Panc1 (cell line): ENCODE measurements around the gene D2HGDH. TPM values are rescaled to one million over a fixed set of nuclear protein-coding genes. Genes with fewer than 3 reads are reported as not detected.
"Not testable (repeated sequence)": the region's sequence is repeated elsewhere in the genome, so short reads cannot be mapped to it uniquely, and the experiment has no call there.

Source experiments
- ATAC-seq: fragments of 200-7000 bp; cut with Tn5 transposase; 2 replicates; pipeline ENCODE4 v1.9.1; 2020; ENCODE audit warnings: mild to moderate bottlenecking, moderate library complexity
- BruUV-seq: library from RNA; stranded (reverse); fragments of 400-500 nt; replicated peaks from 2 replicates; lab custom pipeline; 2021; lab: Mats Ljungman, UMichigan
- CTCF ChIA-PET: fragments of 300-600 bp; sonication (Branson Sonifier 250); formaldehyde crosslinking; loops from one replicate; lab custom pipeline; 2022; ENCODE audit warnings: antibody characterized with exemption; lab: Charles Lee
- POLR2A ChIA-PET: fragments of 300-600 bp; sonication (Branson Sonifier 250); formaldehyde crosslinking; loops from one replicate; lab custom pipeline; 2022; ENCODE audit warnings: antibody characterized with exemption; lab: Charles Lee
- DNase-seq: peaks from one replicate; pipeline ENCODE4 v3.0.0-alpha.2; 2010; ENCODE audit warnings: low read depth, low spot score
- H3K27ac ChIP-seq: 2 replicates; pipeline ENCODE4 v1.5.1; 2011; ENCODE audit warnings: mild to moderate bottlenecking, low read length, inconsistent platforms
- H3K27me3 ChIP-seq: fragments of 200-500 bp; sonication (Bioruptor generic); 2 replicates; pipeline ENCODE4 v1.6.0; 2014; ENCODE audit warnings: low read length, inconsistent platforms; ENCODE audit not compliant: control insufficient read depth, insufficient read depth
- H3K36me3 ChIP-seq: fragments of 200-500 bp; sonication (Bioruptor generic); 2 replicates; pipeline ENCODE4 v1.5.1; 2014; ENCODE audit warnings: inconsistent platforms, mild to moderate bottlenecking, low read length, moderate library complexity; ENCODE audit not compliant: control insufficient read depth, insufficient read depth
- H3K4me1 ChIP-seq: 2 replicates; pipeline ENCODE4 v1.5.1; 2011; ENCODE audit warnings: inconsistent platforms, mild to moderate bottlenecking, low read length, moderate library complexity; ENCODE audit not compliant: control insufficient read depth, insufficient read depth
- H3K4me3 ChIP-seq, 2 experiments: 2 replicates each; pipeline ENCODE4 v1.5.1; 2011 to 2012; ENCODE audit warnings: low read depth in 2 of 2, low read length in 2 of 2, mild to moderate bottlenecking in 2 of 2, inconsistent platforms in 1 of 2, moderate library complexity in 1 of 2
- H3K9me3 ChIP-seq: fragments of 200-500 bp; sonication (Bioruptor generic); 2 replicates; pipeline ENCODE4 v1.5.1; 2014; ENCODE audit warnings: low read depth, mild to moderate bottlenecking, inconsistent platforms, low read length, moderate library complexity; ENCODE audit not compliant: control insufficient read depth, insufficient read depth
- CTCF ChIP-seq: fragments of 450-650 bp; IDR thresholded peaks from 2 replicates; pipeline ENCODE4 v1.5.1; 2017; ENCODE audit warnings: mild to moderate bottlenecking
- POLR2AphosphoS5 ChIP-seq: IDR thresholded peaks from 2 replicates; pipeline ENCODE4 v1.6.1; 2012; ENCODE audit warnings: mild to moderate bottlenecking, low read depth, low read length, moderate library complexity
- SIN3A ChIP-seq: IDR thresholded peaks from 2 replicates; pipeline ENCODE4 v1.6.1; 2012; ENCODE audit warnings: low read depth, mild to moderate bottlenecking, low read length, moderate library complexity, borderline replicate concordance; ENCODE audit not compliant: insufficient read depth
- TCF7L2 ChIP-seq: IDR thresholded peaks from 2 replicates; pipeline ENCODE4 v1.6.1; 2011; ENCODE audit warnings: mild to moderate bottlenecking, low read depth, low read length, inconsistent platforms
- in situ Hi-C: cut with HindIII; loops from 2 replicates; pipeline ENCODE4 v1.10.0; 2016; ENCODE audit warnings: low sequenced_read_pairs, low pct_unique_long_range_greater_than_20kb
- intact Hi-C: fragments of 100-400 bp; cut with micrococcal nuclease; formaldehyde crosslinking; loops from one replicate; pipeline ENCODE4 v1.10.0; 2022; ENCODE audit not compliant: unreplicated experiment
- total RNA-seq: library from RNA; stranded (reverse); gene quantifications from one replicate; pipeline ENCODE4 v1.2.1, GENCODE V29; 2021; ENCODE audit not compliant: unreplicated experiment
- TF ChIP-seq, protein P1 (sequence below), 2 experiments: IDR thresholded peaks; 2 replicates each; pipeline ENCODE4 v1.6.1; 2011 to 2012; ENCODE audit warnings: low read depth in 2 of 2, control low read depth in 1 of 2, low read length in 1 of 2, mild to moderate bottlenecking in 1 of 2, moderate library complexity in 1 of 2; ENCODE audit not compliant: insufficient read depth in 1 of 2

D2HGDH gene
- total RNA-seq, 1 experiment from 2014 or later: 53.0 TPM

- POLR2A ChIA-PET: no interaction called here
- CTCF ChIA-PET: no interaction called here
- intact Hi-C loops: no loop called here
- in situ Hi-C loops: no loop called here
- ATAC-seq: no peak
- TF ChIP-seq SIN3A (no peak), TCF7L2 (no peak), CTCF (no peak), POLR2AphosphoS5 (no peak)
- TF ChIP-seq, protein P1, sequence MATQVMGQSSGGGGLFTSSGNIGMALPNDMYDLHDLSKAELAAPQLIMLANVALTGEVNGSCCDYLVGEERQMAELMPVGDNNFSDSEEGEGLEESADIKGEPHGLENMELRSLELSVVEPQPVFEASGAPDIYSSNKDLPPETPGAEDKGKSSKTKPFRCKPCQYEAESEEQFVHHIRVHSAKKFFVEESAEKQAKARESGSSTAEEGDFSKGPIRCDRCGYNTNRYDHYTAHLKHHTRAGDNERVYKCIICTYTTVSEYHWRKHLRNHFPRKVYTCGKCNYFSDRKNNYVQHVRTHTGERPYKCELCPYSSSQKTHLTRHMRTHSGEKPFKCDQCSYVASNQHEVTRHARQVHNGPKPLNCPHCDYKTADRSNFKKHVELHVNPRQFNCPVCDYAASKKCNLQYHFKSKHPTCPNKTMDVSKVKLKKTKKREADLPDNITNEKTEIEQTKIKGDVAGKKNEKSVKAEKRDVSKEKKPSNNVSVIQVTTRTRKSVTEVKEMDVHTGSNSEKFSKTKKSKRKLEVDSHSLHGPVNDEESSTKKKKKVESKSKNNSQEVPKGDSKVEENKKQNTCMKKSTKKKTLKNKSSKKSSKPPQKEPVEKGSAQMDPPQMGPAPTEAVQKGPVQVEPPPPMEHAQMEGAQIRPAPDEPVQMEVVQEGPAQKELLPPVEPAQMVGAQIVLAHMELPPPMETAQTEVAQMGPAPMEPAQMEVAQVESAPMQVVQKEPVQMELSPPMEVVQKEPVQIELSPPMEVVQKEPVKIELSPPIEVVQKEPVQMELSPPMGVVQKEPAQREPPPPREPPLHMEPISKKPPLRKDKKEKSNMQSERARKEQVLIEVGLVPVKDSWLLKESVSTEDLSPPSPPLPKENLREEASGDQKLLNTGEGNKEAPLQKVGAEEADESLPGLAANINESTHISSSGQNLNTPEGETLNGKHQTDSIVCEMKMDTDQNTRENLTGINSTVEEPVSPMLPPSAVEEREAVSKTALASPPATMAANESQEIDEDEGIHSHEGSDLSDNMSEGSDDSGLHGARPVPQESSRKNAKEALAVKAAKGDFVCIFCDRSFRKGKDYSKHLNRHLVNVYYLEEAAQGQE (IDR thresholded peaks at IDR 0.05; ENCODE audit: insufficient read depth in 1 of 2, low read depth in 2 of 2, low read length in 1 of 2): no peak
- Histone ChIP-seq H3K4me1 (peaks cover 3% of the 10 kb centered on the region; the same call in 1 of the 2 replicates), H3K9me3 (no peaks in the 10 kb centered on the region), H3K27ac (no peak overlapping the region), H3K36me3 (no peaks in the 10 kb centered on the region), H3K4me3 (no peak overlapping the region), H3K27me3 (no peaks in the 10 kb centered on the region)
- BruUV-seq: no TSS peak
- DNase-seq: no peak
Measured at GRCh38 chr2:241817126-241817820, 82.8 kb downstream of the D2HGDH start.

DNA sequence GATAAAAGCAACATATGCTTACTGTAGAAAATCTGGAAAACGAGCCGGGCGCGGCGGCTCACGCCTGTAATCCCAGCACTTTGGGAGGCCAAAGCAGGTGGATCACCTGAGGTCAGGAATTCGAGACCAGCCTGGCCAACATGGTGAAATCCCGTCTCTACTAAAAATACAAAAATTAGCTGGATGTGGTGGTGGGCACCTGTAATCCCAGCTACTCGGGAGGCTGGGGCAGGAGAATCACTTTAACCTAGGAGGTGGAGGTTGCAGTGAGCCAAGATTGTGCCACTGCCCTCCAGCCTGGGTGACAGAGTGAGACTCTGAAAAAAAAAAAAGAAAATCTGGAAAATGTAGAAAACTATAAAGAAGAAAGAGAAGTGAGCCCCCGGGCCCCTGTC is 83.4 kb downstream of the D2HGDH start:
- H3K4me1 ChIP-seq, H3K27ac ChIP-seq, H3K4me3 ChIP-seq, intact Hi-C loops, in situ Hi-C loops, H3K36me3 ChIP-seq, H3K9me3 ChIP-seq, H3K27me3 ChIP-seq, DNase-seq, ATAC-seq, BruUV-seq, POLR2A ChIA-PET, CTCF ChIA-PET: not testable (repeated sequence)

Other genes with a start within 250 kb of the D2HGDH start
- 195 TPM for gene STK25, start 226.0 kb upstream of the D2HGDH start, total RNA-seq
- 39.1 TPM for gene BOK, start 175.9 kb upstream of the D2HGDH start, total RNA-seq
- 77.9 TPM for gene THAP4, start 97.5 kb upstream of the D2HGDH start, total RNA-seq
- 84.2 TPM for gene ATG4B, start 96.9 kb upstream of the D2HGDH start, total RNA-seq
- 122 TPM for gene DTYMK, start 47.8 kb upstream of the D2HGDH start, total RNA-seq
- 39.8 TPM for gene ING5, start 32.6 kb upstream of the D2HGDH start, total RNA-seq
- gene GAL3ST2, start 42.2 kb downstream of the D2HGDH start, total RNA-seq: 1.6 TPM
- gene NEU4, start 74.6 kb downstream of the D2HGDH start, total RNA-seq: 10.0 TPM
- gene PDCD1, start 124.3 kb downstream of the D2HGDH start, total RNA-seq: 0.15 TPM
- not detected for gene RTP5, start 135.1 kb downstream of the D2HGDH start, total RNA-seq